Activated CD4-positive, alpha-beta T cell treated with anti-CD3 and anti-CD28 coated beads, Interleukin-2, amount 50 U/mL, for 16 hours (primary cell): Measurements from ENCODE around the gene AGPAT4.
"Not testable (repeated sequence)": the region's sequence is repeated elsewhere in the genome, so short reads cannot be mapped to it uniquely, and the experiment has no call there.

ENCODE experiments used
- DNase-seq: peaks from one replicate; pipeline ENCODE4 v3.0.0-alpha.2; 2020

Gene AGPAT4

GRCh38 chr6:161226009-161226964, 47.6 kb downstream of the AGPAT4 start:
- DNase-seq, result peak; percentile 15

- DNase-seq, result no peak
Observed at GRCh38 chr6:161225681-161226008, 48.2 kb downstream of the AGPAT4 start.

DNA sequence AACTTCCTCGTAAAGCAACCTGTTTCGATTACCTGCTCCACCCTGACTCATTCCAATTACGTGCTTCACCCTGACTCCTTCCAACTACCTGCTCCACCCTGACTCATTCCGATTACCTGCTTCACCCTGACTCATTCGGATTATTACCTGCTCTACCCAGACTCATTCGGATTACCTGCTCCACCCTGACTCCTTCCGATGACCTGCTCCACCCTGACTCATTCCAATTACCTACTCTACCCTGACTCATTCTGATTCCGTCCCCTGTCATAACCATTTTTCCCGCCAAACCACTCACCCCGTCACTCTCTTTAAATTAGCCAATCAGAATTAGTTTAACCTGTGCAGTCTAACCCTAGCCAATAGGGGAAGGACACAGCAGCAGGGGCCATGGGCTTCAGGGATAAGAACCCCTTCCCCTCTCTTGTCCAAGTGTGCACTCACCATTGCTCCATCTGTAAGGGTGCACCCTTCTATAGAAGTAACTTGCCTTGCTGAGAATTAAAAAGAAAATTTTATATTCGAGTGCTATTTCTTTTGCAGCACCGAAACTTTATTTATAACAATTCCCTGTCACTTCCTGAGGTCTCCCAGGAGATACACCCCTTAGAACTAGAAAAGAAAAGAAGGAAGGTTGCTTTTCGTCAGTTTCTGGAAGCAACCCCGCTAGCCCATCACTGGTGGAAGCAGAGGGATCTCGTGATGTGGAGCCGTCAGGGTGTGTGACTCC, 48.7 kb downstream of the AGPAT4 start:
- not testable (repeated sequence) for DNase-seq

GRCh38 chr6:161223646-161224045, 50.2 kb downstream of the AGPAT4 start:
- no peak for DNase-seq

- DNase-seq, result no peak
Observed at GRCh38 chr6:161222706-161223234, 51.1 kb downstream of the AGPAT4 start.

DNA sequence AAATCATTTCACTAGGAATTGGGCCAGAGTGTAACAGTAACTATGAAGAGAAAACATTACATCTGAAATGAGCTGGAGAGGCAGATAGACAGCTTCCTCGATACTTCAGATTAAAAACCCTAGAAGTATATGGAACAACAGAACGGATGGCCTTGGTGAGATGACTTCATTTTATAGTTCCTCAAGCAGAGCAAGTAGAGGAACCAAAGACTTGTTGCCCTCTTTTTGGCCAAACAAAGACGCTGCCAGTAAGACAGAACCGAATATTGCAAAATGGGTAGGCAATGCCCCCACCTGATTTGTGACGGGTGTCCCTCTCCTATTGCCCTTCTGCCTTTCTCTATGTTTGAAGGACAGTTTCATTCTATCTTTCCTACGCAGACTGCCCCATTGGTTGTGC, 53.5 kb downstream of the AGPAT4 start:
- DNase-seq, result no peak

GRCh38 chr6:161219680-161220079, 54.2 kb downstream of the AGPAT4 start:
- no peak for DNase-seq

DNA sequence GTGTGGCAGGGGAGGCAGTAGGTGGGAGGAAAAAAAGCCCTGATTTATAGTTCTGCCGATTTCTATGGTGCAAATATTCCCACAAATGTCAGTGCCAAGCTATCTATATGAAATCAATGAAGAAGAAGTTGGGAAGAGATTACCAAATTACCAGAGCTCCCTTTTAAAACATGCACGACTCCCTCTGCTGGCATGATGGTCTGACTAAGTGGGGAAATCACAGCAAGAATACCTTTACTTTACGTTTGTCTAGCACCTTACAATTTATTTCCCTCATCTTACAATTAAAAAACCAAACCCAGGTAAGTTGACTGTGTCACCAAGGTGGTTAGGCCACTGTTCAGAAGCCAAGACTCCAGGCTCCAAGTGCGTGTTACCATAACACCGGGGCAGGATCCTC, 55.6 kb downstream of the AGPAT4 start:
- no peak for DNase-seq

GRCh38 chr6:161217628-161218027, 56.2 kb downstream of the AGPAT4 start:
- no peak for DNase-seq

- no peak for DNase-seq
Observed at GRCh38 chr6:161216616-161217205, 57.1 kb downstream of the AGPAT4 start.

GRCh38 chr6:161215876-161216615, 57.8 kb downstream of the AGPAT4 start:
- DNase-seq, result no peak

DNA sequence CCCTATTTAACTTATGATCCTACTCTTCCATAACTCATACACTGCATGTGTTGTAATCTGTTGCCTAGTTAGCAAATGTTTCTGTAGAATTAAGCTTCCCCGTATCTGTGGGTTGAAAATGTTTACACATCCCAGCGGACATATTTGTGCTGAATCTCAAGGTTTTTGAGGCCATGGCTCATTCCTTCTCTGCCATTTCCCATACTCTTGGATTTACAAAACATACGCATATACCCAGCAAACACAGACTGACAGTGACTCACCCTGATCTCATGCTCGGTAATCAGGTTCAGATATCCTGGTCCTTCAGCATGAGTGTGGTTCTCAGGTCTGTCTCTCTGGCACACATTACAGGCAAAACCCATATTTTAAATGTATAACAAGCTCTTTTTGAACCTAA, 58.7 kb downstream of the AGPAT4 start:
- no peak for DNase-seq

DNA sequence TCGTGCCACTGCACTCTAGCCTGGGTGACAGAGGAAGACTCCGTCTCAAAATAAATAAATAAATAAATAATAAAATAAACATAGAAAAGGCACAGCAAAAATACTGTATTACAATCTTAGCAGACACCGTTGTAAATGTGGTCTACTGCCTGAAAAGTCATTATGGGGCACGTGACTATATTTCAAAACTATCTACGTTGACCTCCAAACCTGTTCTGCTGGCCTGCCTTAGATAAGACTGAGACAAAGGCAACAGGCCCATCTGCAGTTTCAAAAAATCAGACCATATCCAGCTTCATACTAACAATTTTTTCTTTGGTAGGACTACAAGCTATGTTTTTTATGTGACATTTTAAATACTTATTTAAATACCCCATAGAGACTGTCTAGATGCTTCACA, 59.1 kb downstream of the AGPAT4 start:
- no peak for DNase-seq

DNA sequence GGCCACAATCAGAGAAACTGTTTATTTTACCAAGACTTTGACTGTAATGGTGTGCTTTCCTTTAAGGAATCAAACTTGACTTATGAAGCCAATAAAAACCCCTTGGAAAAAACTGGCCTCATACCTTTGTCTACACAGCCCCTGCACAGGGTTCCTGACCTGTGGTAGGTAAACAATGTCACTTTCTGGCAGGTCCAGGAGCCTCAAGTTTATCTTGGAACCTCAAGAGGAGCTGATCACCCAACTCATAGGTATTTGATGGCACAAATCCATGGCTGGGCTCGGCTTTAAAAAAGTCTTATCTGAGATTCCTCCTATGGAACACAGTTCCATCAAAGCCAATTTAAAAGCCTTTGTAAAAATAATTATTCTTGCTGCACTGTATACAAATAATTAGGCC, 61.0 kb downstream of the AGPAT4 start:
- DNase-seq, result no peak

- DNase-seq, result no peak
Observed at GRCh38 chr6:161211380-161212035, 62.4 kb downstream of the AGPAT4 start.

DNA sequence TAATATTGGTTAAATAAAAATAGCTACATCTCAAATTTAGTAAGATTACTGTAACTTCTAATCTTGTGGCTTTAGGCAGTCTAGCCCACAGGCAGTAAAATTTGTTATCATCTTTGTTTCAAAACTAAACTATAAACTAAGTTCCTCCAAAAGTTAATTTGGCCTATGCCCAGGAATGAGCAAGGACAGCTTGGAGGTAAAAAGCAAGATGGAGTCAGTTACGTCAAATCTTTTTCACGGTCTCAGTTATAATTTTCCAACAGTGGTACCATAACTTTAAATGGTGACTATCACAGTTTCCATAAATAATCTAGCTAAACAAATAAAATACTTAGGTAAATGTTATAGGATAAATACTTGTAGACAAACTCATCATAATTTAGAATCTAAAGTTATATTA, 63.0 kb downstream of the AGPAT4 start:
- no peak for DNase-seq

- no peak for DNase-seq
Observed at GRCh38 chr6:161207200-161207599, 66.7 kb downstream of the AGPAT4 start.

- DNase-seq, result no peak
Observed at GRCh38 chr6:161204866-161205557, 68.8 kb downstream of the AGPAT4 start.

GRCh38 chr6:161200610-161201370, 73.1 kb downstream of the AGPAT4 start:
- DNase-seq, result no peak

GRCh38 chr6:161199850-161200249, 74.0 kb downstream of the AGPAT4 start:
- no peak for DNase-seq
